ENCODE measurements around the gene THSD7B.

- TF ChIP-seq YY1 (IDR thresholded peaks at IDR 0.05; ENCODE audit: insufficient read depth, insufficient read length) (no peak), ZNF274 (IDR thresholded peaks at IDR 0.05; ENCODE audit: low read depth, low read length) (no peak), SUZ12 (IDR thresholded peaks at IDR 0.05; ENCODE audit: extremely low read depth, insufficient read depth, insufficient read length) (no peak)
Observed at GRCh38 chr2:137096187-137096586, 330.8 kb downstream of the THSD7B start.
